Thymus (tissue), 11 donors: ENCODE results near the gene ZNF215. TPM values are rescaled to one million over a fixed set of nuclear protein-coding genes. Genes with fewer than 3 reads are reported as not detected.
A peak's percentile ranks its signal among the peaks of the same experiment; 100 is the strongest.
"Not testable (repeated sequence)": the region's sequence is repeated elsewhere in the genome, so short reads cannot be mapped to it uniquely, and the experiment has no call there.

Source experiments
- DNase-seq, 9 donors: peaks; one replicate each; pipeline ENCODE4 v3.0.0-alpha.2; 2013; ENCODE audit warnings: low spot score in 9 of 9, low read depth in 6 of 9, missing footprints in 1 of 9
- H3K27ac ChIP-seq, 2 donors: one replicate each; pipeline ENCODE4 v1.5.1; 2013; ENCODE audit warnings: control low read depth in 1 of 2, low read depth in 1 of 2, low read length in 1 of 2, mild to moderate bottlenecking in 1 of 2, moderate library complexity in 1 of 2
- H3K27me3 ChIP-seq, 2 donors: one replicate each; pipeline ENCODE4 v1.5.1; 2013; ENCODE audit warnings: low read length in 1 of 2; ENCODE audit not compliant: control insufficient read depth in 2 of 2, insufficient read depth in 1 of 2
- H3K36me3 ChIP-seq, 2 donors: one replicate each; pipeline ENCODE4 v1.5.1; 2013; ENCODE audit warnings: low read length in 1 of 2, mild to moderate bottlenecking in 1 of 2, moderate library complexity in 1 of 2; ENCODE audit not compliant: control insufficient read depth in 2 of 2, insufficient read depth in 2 of 2
- H3K4me1 ChIP-seq, 2 donors: one replicate each; pipeline ENCODE4 v1.5.1; 2013; ENCODE audit warnings: low read length in 2 of 2; ENCODE audit not compliant: control insufficient read depth in 2 of 2, insufficient read depth in 2 of 2
- H3K4me3 ChIP-seq, 2 donors: one replicate each; pipeline ENCODE4 v1.5.1; 2013; ENCODE audit warnings: low read length in 2 of 2, control low read depth in 1 of 2, mild to moderate bottlenecking in 1 of 2
- H3K9me3 ChIP-seq, 2 donors: one replicate each; pipeline ENCODE4 v1.5.1; 2013; ENCODE audit warnings: low read length in 1 of 2, mild to moderate bottlenecking in 1 of 2; ENCODE audit not compliant: control insufficient read depth in 2 of 2, insufficient read depth in 1 of 2
- WGBS: extraction: QIAGEN DNeasy Blood & Tissue Kit; methylation state at CpG from one replicate; pipeline ENCODE4 v1.1.7; 2013; 5-methylcytosine and 5-hydroxymethylcytosine counted together
- polyA plus RNA-seq: library from polyadenylated mRNA; stranded (reverse); fragments of 200-250 nt; gene quantifications from one replicate; pipeline ENCODE4 v1.2.3, GENCODE V29; 2013
- total RNA-seq: library from RNA; stranded (reverse); fragments of 120-200 nt; gene quantifications from one replicate; pipeline ENCODE4 v1.2.4, GENCODE V29; 2013
- donor health status: healthy.

Gene ZNF215
- total and polyA plus RNA-seq, 2 donors: 2.2 to 5.9 TPM

- peaks cover 0 to 15% of the 10 kb centered on the region in 2 donors for H3K4me1 ChIP-seq
- H3K27ac ChIP-seq: no peak overlapping the region
- DNase-seq: no peak
- H3K27me3 ChIP-seq: peaks cover 4 to 21% of the 10 kb centered on the region in 2 donors
- no peaks in the 10 kb centered on the region for H3K9me3 ChIP-seq
- no peaks in the 10 kb centered on the region for H3K36me3 ChIP-seq
- WGBS: 21% methylated on average over 11 of the region's 11 CpGs
- peak overlapping the region; percentile 60 to 66 for H3K4me3 ChIP-seq
These were observed 898 bp downstream of the ZNF215 start for GRCh38 chr11:6927030-6927617.

GRCh38 chr11:6928916-6929315 lies 2.7 kb downstream of the ZNF215 start:
- no peak overlapping the region for H3K27ac ChIP-seq
- H3K4me1 ChIP-seq: peaks cover 0 to 18% of the 10 kb centered on the region in 2 donors
- H3K9me3 ChIP-seq: no peaks in the 10 kb centered on the region
- H3K27me3 ChIP-seq: peaks cover 4 to 21% of the 10 kb centered on the region in 2 donors
- H3K36me3 ChIP-seq: no peaks in the 10 kb centered on the region
- WGBS: 88% methylated on average over 4 of the region's 4 CpGs
- no peak overlapping the region for H3K4me3 ChIP-seq
- no peak for DNase-seq

- no peaks in the 10 kb centered on the region for H3K36me3 ChIP-seq
- peaks cover 4 to 16% of the 10 kb centered on the region in 2 donors for H3K27me3 ChIP-seq
- 93% methylated on average over 3 of the region's 3 CpGs for WGBS
- peaks cover 0 to 16% of the 10 kb centered on the region in 2 donors for H3K4me1 ChIP-seq
- DNase-seq: no peak
- H3K4me3 ChIP-seq: no peak overlapping the region
- no peak overlapping the region for H3K27ac ChIP-seq
- H3K9me3 ChIP-seq: no peaks in the 10 kb centered on the region
These were observed 5.0 kb downstream of the ZNF215 start for GRCh38 chr11:6931146-6931713.

GRCh38 chr11:6932145-6932544 lies 5.9 kb downstream of the ZNF215 start:
- H3K4me1 ChIP-seq: peaks cover 0 to 9% of the 10 kb centered on the region in 2 donors

GRCh38 chr11:6941970-6942369 lies 15.7 kb downstream of the ZNF215 start:
- Histone ChIP-seq H3K4me3 (no peak overlapping the region), H3K27me3 (no peaks in the 10 kb centered on the region), H3K9me3 (no peaks in the 10 kb centered on the region), H3K4me1 (no peaks in the 10 kb centered on the region), H3K36me3 (no peaks in the 10 kb centered on the region), H3K27ac (no peak overlapping the region)
- no peak for DNase-seq

More at GRCh38 chr11:6932145-6932544, 5.9 kb downstream of the ZNF215 start:
- Histone ChIP-seq H3K36me3 (no peaks in the 10 kb centered on the region), H3K9me3 (no peaks in the 10 kb centered on the region), H3K27me3 (peaks cover 0 to 7% of the 10 kb centered on the region in 2 donors), H3K27ac (peak overlapping the region in 1 of 2 donors; percentile 60), H3K4me3 (peak overlapping the region in 1 of 2 donors; percentile 14)
- WGBS: 30% methylated on average over 7 of the region's 7 CpGs
- DNase-seq: peak in 8 of 9 donors; percentile 8 to 83 (median 56)

- Histone ChIP-seq H3K27me3 (no peaks in the 10 kb centered on the region), H3K36me3 (no peaks in the 10 kb centered on the region), H3K9me3 (no peaks in the 10 kb centered on the region), H3K4me3 (no peak overlapping the region), H3K4me1 (no peaks in the 10 kb centered on the region), H3K27ac (no peak overlapping the region)
- DNase-seq: no peak
- WGBS: 97% methylated on average over 3 of the region's 3 CpGs
These were observed 16.9 kb downstream of the ZNF215 start for GRCh38 chr11:6943131-6943530.

- H3K4me1 ChIP-seq, DNase-seq, H3K9me3 ChIP-seq, H3K27me3 ChIP-seq, H3K36me3 ChIP-seq, H3K4me3 ChIP-seq, H3K27ac ChIP-seq: not testable (repeated sequence)
- WGBS: 95% methylated on average over 10 of the region's 10 CpGs
These were observed 28.0 kb downstream of the ZNF215 start for GRCh38 chr11:6954248-6954647.

GRCh38 chr11:6962141-6962540 lies 35.9 kb downstream of the ZNF215 start:
- H3K27ac ChIP-seq: no peak overlapping the region
- no peaks in the 10 kb centered on the region for H3K9me3 ChIP-seq
- no peaks in the 10 kb centered on the region for H3K36me3 ChIP-seq
- H3K27me3 ChIP-seq: no peaks in the 10 kb centered on the region
- H3K4me1 ChIP-seq: no peaks in the 10 kb centered on the region
- no peak overlapping the region for H3K4me3 ChIP-seq
- DNase-seq: no peak

- WGBS: 97% methylated on average over 1 of the region's 1 CpG
- no peaks in the 10 kb centered on the region for H3K27me3 ChIP-seq
These were observed 36.4 kb downstream of the ZNF215 start for GRCh38 chr11:6962673-6963072.

More at GRCh38 chr11:6962673-6963072, 36.4 kb downstream of the ZNF215 start:
- Histone ChIP-seq H3K36me3 (no peaks in the 10 kb centered on the region), H3K4me3 (no peak overlapping the region), H3K27ac (no peak overlapping the region), H3K4me1 (no peaks in the 10 kb centered on the region), H3K9me3 (no peaks in the 10 kb centered on the region)
- no peak for DNase-seq
